Peyer's patch (tissue), 4 donors: Measurements from ENCODE around the gene SH3RF3.

Source experiments
- CTCF ChIP-seq, 6 experiments: fragments of 450-650 bp in 4 of 6; fragments of 200-600 bp in 2 of 6; sonication (generic) in 1 of 6; IDR thresholded peaks; one replicate each; pipeline ENCODE4 v1.5.1; 2017 to 2019; ENCODE audit warnings: antibody characterized with exemption in 6 of 6, mild to moderate bottlenecking in 3 of 6, moderate library complexity in 1 of 6
- POLR2A ChIP-seq, 2 donors: fragments of 450-650 bp; IDR thresholded peaks; one replicate each; pipeline ENCODE4 v1.5.1; 2017; ENCODE audit warnings: antibody characterized with exemption in 2 of 2, mild to moderate bottlenecking in 2 of 2, moderate library complexity in 2 of 2

GRCh38 chr2:109234355-109234754, 105.3 kb downstream of the SH3RF3 start:
- no peak for TF ChIP-seq POLR2A (IDR thresholded peaks at IDR 0.05)
- TF ChIP-seq CTCF (IDR thresholded peaks at IDR 0.05) = no peak
